ENCODE results near the gene SLCO2A1.

Gene SLCO2A1

GRCh38 chr3:133970339-133970738 is 59.4 kb downstream of the SLCO2A1 start:
- Histone ChIP-seq H3K27me3 (ENCODE audit: insufficient read depth, insufficient read length) (no peaks in the 10 kb centered on the region), H3K4me1 (ENCODE audit: insufficient read depth, insufficient read length) (peaks cover 13% of the 10 kb centered on the region), H3K36me3 (ENCODE audit: insufficient read depth, insufficient read length, low read length) (no peaks in the 10 kb centered on the region), H3K4me3 (ENCODE audit: insufficient read length, low read depth) (no peak overlapping the region), H3K9ac (ENCODE audit: insufficient read length, low read depth) (no peak overlapping the region), H3K9me3 (ENCODE audit: insufficient read depth, low read length) (peaks cover 30% of the 10 kb centered on the region)
- DNase-seq (ENCODE audit: low read depth, low spot score): no peak
- TF ChIP-seq ZNF274 (IDR thresholded peaks at IDR 0.05; ENCODE audit: low read depth, low read length) (no peak), YY1 (IDR thresholded peaks at IDR 0.05; ENCODE audit: insufficient read depth, insufficient read length) (no peak), SUZ12 (IDR thresholded peaks at IDR 0.05; ENCODE audit: extremely low read depth, insufficient read depth, insufficient read length) (no peak)

GRCh38 chr3:133967992-133968892 is 61.5 kb downstream of the SLCO2A1 start:
- H3K36me3 ChIP-seq (ENCODE audit: insufficient read depth, insufficient read length, low read length): no peaks in the 10 kb centered on the region
- H3K9me3 ChIP-seq (ENCODE audit: insufficient read depth, low read length): peaks cover 19% of the 10 kb centered on the region
- TF ChIP-seq SUZ12 (IDR thresholded peaks at IDR 0.05; ENCODE audit: extremely low read depth, insufficient read depth, insufficient read length): no peak
- TF ChIP-seq YY1 (IDR thresholded peaks at IDR 0.05; ENCODE audit: insufficient read depth, insufficient read length): no peak
- TF ChIP-seq ZNF274 (IDR thresholded peaks at IDR 0.05; ENCODE audit: low read depth, low read length): no peak
- no peak for DNase-seq (ENCODE audit: low read depth, low spot score)
- peaks cover 13% of the 10 kb centered on the region for H3K4me1 ChIP-seq (ENCODE audit: insufficient read depth, insufficient read length)
- no peaks in the 10 kb centered on the region for H3K27me3 ChIP-seq (ENCODE audit: insufficient read depth, insufficient read length)
- no peak overlapping the region for H3K9ac ChIP-seq (ENCODE audit: insufficient read length, low read depth)
- H3K4me3 ChIP-seq (ENCODE audit: insufficient read length, low read depth): no peak overlapping the region

- peaks cover 13% of the 10 kb centered on the region for H3K4me1 ChIP-seq (ENCODE audit: insufficient read depth, insufficient read length)
- H3K9me3 ChIP-seq (ENCODE audit: insufficient read depth, low read length): peaks cover 6% of the 10 kb centered on the region; the same call in 1 of the 2 replicates
- no peaks in the 10 kb centered on the region for H3K36me3 ChIP-seq (ENCODE audit: insufficient read depth, insufficient read length, low read length)
- TF ChIP-seq SUZ12 (IDR thresholded peaks at IDR 0.05; ENCODE audit: extremely low read depth, insufficient read depth, insufficient read length): no peak
- no peak for TF ChIP-seq YY1 (IDR thresholded peaks at IDR 0.05; ENCODE audit: insufficient read depth, insufficient read length)
- TF ChIP-seq ZNF274 (IDR thresholded peaks at IDR 0.05; ENCODE audit: low read depth, low read length): no peak
- DNase-seq (ENCODE audit: low read depth, low spot score): peak; percentile 18
- no peaks in the 10 kb centered on the region for H3K27me3 ChIP-seq (ENCODE audit: insufficient read depth, insufficient read length)
- no peak overlapping the region for H3K9ac ChIP-seq (ENCODE audit: insufficient read length, low read depth)
- H3K4me3 ChIP-seq (ENCODE audit: insufficient read length, low read depth): no peak overlapping the region
Measured at GRCh38 chr3:133966954-133967353, 62.8 kb downstream of the SLCO2A1 start.

GRCh38 chr3:133965906-133966305 is 63.8 kb downstream of the SLCO2A1 start:
- Histone ChIP-seq H3K9ac (ENCODE audit: insufficient read length, low read depth) (no peak overlapping the region), H3K4me1 (ENCODE audit: insufficient read depth, insufficient read length) (peaks cover 13% of the 10 kb centered on the region), H3K36me3 (ENCODE audit: insufficient read depth, insufficient read length, low read length) (no peaks in the 10 kb centered on the region), H3K4me3 (ENCODE audit: insufficient read length, low read depth) (no peak overlapping the region), H3K27me3 (ENCODE audit: insufficient read depth, insufficient read length) (no peaks in the 10 kb centered on the region), H3K9me3 (ENCODE audit: insufficient read depth, low read length) (no peaks in the 10 kb centered on the region)
- no peak for DNase-seq (ENCODE audit: low read depth, low spot score)
- TF ChIP-seq ZNF274 (IDR thresholded peaks at IDR 0.05; ENCODE audit: low read depth, low read length) (no peak), YY1 (IDR thresholded peaks at IDR 0.05; ENCODE audit: insufficient read depth, insufficient read length) (no peak), SUZ12 (IDR thresholded peaks at IDR 0.05; ENCODE audit: extremely low read depth, insufficient read depth, insufficient read length) (no peak)

DNA sequence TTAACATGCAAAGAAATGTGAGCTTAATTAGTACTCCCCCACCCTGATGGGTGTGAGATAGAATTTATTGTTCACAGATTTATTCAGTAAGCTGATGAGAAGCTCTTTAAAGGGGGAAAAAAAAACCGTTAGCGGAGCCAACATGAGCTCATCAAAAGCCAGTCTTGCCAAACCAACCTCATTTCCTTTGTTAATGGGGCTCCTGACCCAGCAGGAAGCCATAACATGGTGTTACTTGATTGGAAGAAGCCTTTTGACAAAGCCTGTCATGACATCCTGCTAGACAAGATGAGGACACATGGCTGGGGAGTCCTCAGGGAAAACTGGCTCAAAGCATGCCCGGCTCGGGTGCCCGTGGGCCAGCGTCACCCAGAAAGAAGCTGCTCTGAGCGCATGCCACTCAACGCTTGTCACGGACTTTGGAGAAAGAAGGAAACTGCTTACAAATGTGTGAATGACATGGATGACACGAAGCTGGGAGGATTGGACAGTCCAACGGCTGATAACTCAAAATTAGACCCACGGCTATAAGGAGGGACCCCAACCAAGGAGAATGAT is 64.6 kb downstream of the SLCO2A1 start:
- Histone ChIP-seq H3K27me3 (ENCODE audit: insufficient read depth, insufficient read length) (no peaks in the 10 kb centered on the region), H3K4me1 (ENCODE audit: insufficient read depth, insufficient read length) (peaks cover 13% of the 10 kb centered on the region), H3K9ac (ENCODE audit: insufficient read length, low read depth) (no peak overlapping the region), H3K4me3 (ENCODE audit: insufficient read length, low read depth) (no peak overlapping the region), H3K9me3 (ENCODE audit: insufficient read depth, low read length) (no peaks in the 10 kb centered on the region; the same call in 1 of the 2 replicates), H3K36me3 (ENCODE audit: insufficient read depth, insufficient read length, low read length) (no peaks in the 10 kb centered on the region)
- DNase-seq (ENCODE audit: low read depth, low spot score): no peak
- TF ChIP-seq SUZ12 (IDR thresholded peaks at IDR 0.05; ENCODE audit: extremely low read depth, insufficient read depth, insufficient read length) (no peak), YY1 (IDR thresholded peaks at IDR 0.05; ENCODE audit: insufficient read depth, insufficient read length) (no peak), ZNF274 (IDR thresholded peaks at IDR 0.05; ENCODE audit: low read depth, low read length) (no peak)

DNA sequence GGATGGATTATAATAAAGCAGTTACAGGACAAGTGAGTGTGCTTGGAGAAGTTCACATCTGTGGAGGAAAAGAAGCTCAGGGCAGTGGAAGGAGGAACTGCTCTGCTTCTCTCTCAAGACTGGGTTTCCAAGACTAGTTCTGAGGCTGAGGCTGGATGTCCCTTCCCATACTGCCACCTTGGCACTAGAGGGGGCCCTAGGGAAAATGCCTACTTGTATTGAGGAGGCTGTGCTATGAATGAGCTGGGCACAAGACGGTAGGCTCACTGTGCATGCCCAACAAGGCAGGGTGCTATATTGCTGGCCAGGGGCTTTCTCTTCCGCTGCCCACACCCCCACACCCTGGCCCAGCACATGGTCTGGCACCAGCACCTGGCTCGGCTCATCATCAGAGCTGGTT is 65.2 kb downstream of the SLCO2A1 start:
- Histone ChIP-seq H3K36me3 (ENCODE audit: insufficient read depth, insufficient read length, low read length) (no peaks in the 10 kb centered on the region), H3K4me3 (ENCODE audit: insufficient read length, low read depth) (no peak overlapping the region), H3K9me3 (ENCODE audit: insufficient read depth, low read length) (no peaks in the 10 kb centered on the region; the same call in 1 of the 2 replicates), H3K9ac (ENCODE audit: insufficient read length, low read depth) (no peak overlapping the region), H3K27me3 (ENCODE audit: insufficient read depth, insufficient read length) (no peaks in the 10 kb centered on the region), H3K4me1 (ENCODE audit: insufficient read depth, insufficient read length) (peaks cover 13% of the 10 kb centered on the region)
- DNase-seq (ENCODE audit: low read depth, low spot score): no peak
- TF ChIP-seq YY1 (IDR thresholded peaks at IDR 0.05; ENCODE audit: insufficient read depth, insufficient read length) (no peak), SUZ12 (IDR thresholded peaks at IDR 0.05; ENCODE audit: extremely low read depth, insufficient read depth, insufficient read length) (no peak)

Data from NT2/D1 (cell line).